Stomach smooth muscle (tissue), 2 donors: ENCODE data around the gene CAPZA1.
A peak's percentile ranks its signal among the peaks of the same experiment; 100 is the strongest.

Source experiments
- H3K27ac ChIP-seq: one replicate; pipeline ENCODE4 v1.7.0; 2013; ENCODE audit warnings: mild to moderate bottlenecking, low read length, inconsistent platforms
- H3K27me3 ChIP-seq, 2 donors: one replicate each; pipeline ENCODE4 v1.7.0; 2013; ENCODE audit warnings: low read length in 2 of 2; ENCODE audit not compliant: insufficient read depth in 2 of 2, control insufficient read depth in 1 of 2
- H3K36me3 ChIP-seq, 2 donors: one replicate each; pipeline ENCODE4 v1.7.0; 2013; ENCODE audit warnings: low read length in 2 of 2; ENCODE audit not compliant: control insufficient read depth in 2 of 2, insufficient read depth in 2 of 2
- H3K4me1 ChIP-seq: one replicate; pipeline ENCODE4 v1.7.0; 2013; ENCODE audit warnings: low read length; ENCODE audit not compliant: control insufficient read depth, insufficient read depth
- H3K4me3 ChIP-seq, 2 donors: one replicate each; pipeline ENCODE4 v1.7.0; 2013; ENCODE audit warnings: low read length in 2 of 2
- H3K9ac ChIP-seq, 2 donors: one replicate each; pipeline ENCODE4 v1.7.0; 2013; ENCODE audit warnings: low read length in 2 of 2, mild to moderate bottlenecking in 1 of 2
- H3K9me3 ChIP-seq, 2 donors: one replicate each; pipeline ENCODE4 v1.7.0; 2013; ENCODE audit warnings: low read length in 2 of 2; ENCODE audit not compliant: control insufficient read depth in 2 of 2
- donor health status: healthy.
- donor health status: Pancreatic carcinoma.

The CAPZA1 gene

GRCh38 chr1:112710586-112710985 lies 91.0 kb downstream of the CAPZA1 start:
- Histone ChIP-seq H3K27me3 (no peaks in the 10 kb centered on the region), H3K9ac (no peak overlapping the region), H3K4me1 (peaks cover 27% of the 10 kb centered on the region), H3K4me3 (no peak overlapping the region), H3K36me3 (no peaks in the 10 kb centered on the region), H3K9me3 (no peaks in the 10 kb centered on the region), H3K27ac (no peak overlapping the region)

DNA sequence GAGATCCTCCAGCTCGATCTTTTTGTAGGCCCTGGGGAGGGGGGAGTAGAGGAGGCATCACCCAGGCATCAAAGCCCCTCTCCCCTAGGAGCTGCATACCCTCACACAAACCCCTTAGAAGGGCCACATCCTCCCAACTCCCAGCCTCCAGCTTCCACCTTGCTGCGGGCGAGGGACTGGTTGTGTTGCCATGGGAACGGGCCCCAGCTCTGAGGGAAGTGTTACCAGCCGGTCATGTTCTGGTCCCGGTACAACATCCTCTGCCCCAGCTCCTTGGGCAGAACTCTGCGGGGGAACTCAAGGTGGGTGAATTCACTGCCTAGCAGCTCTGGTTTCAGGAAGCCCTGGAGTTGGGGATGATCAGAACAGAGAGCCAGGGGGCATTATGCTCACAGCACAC lies 91.4 kb downstream of the CAPZA1 start:
- Histone ChIP-seq H3K9ac (no peak overlapping the region), H3K4me3 (no peak overlapping the region), H3K27ac (no peak overlapping the region), H3K27me3 (no peaks in the 10 kb centered on the region), H3K4me1 (peaks cover 27% of the 10 kb centered on the region), H3K36me3 (no peaks in the 10 kb centered on the region), H3K9me3 (no peaks in the 10 kb centered on the region)

- H3K4me3 ChIP-seq, result no peak overlapping the region
- no peak overlapping the region for H3K27ac ChIP-seq
- no peaks in the 10 kb centered on the region for H3K36me3 ChIP-seq
- peaks cover 27% of the 10 kb centered on the region for H3K4me1 ChIP-seq
- no peak overlapping the region for H3K9ac ChIP-seq
- no peaks in the 10 kb centered on the region for H3K27me3 ChIP-seq
- no peaks in the 10 kb centered on the region for H3K9me3 ChIP-seq
Measured at GRCh38 chr1:112711670-112712069, 92.0 kb downstream of the CAPZA1 start.

GRCh38 chr1:112712191-112712590 lies 92.6 kb downstream of the CAPZA1 start:
- peaks cover 0 to under 1% of the 10 kb centered on the region in 2 donors for H3K27me3 ChIP-seq
- H3K9me3 ChIP-seq, result no peaks in the 10 kb centered on the region
- no peak overlapping the region for H3K4me3 ChIP-seq
- no peak overlapping the region for H3K27ac ChIP-seq
- no peak overlapping the region for H3K9ac ChIP-seq
- H3K36me3 ChIP-seq, result no peaks in the 10 kb centered on the region
- H3K4me1 ChIP-seq, result peaks cover 27% of the 10 kb centered on the region

GRCh38 chr1:112712701-112713128 lies 93.1 kb downstream of the CAPZA1 start:
- Histone ChIP-seq H3K4me1 (peaks cover 23% of the 10 kb centered on the region), H3K4me3 (no peak overlapping the region)

GRCh38 chr1:112713466-112714312 lies 94.1 kb downstream of the CAPZA1 start:
- Histone ChIP-seq H3K9ac (no peak overlapping the region), H3K9me3 (no peaks in the 10 kb centered on the region), H3K4me1 (peaks cover 23% of the 10 kb centered on the region), H3K4me3 (peak overlapping the region; percentile 62 to 83), H3K36me3 (no peaks in the 10 kb centered on the region), H3K27ac (no peak overlapping the region), H3K27me3 (peaks cover 0 to 3% of the 10 kb centered on the region in 2 donors)

More at GRCh38 chr1:112712701-112713128, 93.1 kb downstream of the CAPZA1 start:
- H3K27me3 ChIP-seq, result peaks cover 0 to 3% of the 10 kb centered on the region in 2 donors
- H3K9ac ChIP-seq, result no peak overlapping the region
- H3K27ac ChIP-seq, result no peak overlapping the region
- no peaks in the 10 kb centered on the region for H3K36me3 ChIP-seq
- no peaks in the 10 kb centered on the region for H3K9me3 ChIP-seq

GRCh38 chr1:112714313-112715263 lies 95.0 kb downstream of the CAPZA1 start:
- Histone ChIP-seq H3K27ac (no peak overlapping the region), H3K27me3 (peaks cover 4 to 6% of the 10 kb centered on the region in 2 donors)

DNA sequence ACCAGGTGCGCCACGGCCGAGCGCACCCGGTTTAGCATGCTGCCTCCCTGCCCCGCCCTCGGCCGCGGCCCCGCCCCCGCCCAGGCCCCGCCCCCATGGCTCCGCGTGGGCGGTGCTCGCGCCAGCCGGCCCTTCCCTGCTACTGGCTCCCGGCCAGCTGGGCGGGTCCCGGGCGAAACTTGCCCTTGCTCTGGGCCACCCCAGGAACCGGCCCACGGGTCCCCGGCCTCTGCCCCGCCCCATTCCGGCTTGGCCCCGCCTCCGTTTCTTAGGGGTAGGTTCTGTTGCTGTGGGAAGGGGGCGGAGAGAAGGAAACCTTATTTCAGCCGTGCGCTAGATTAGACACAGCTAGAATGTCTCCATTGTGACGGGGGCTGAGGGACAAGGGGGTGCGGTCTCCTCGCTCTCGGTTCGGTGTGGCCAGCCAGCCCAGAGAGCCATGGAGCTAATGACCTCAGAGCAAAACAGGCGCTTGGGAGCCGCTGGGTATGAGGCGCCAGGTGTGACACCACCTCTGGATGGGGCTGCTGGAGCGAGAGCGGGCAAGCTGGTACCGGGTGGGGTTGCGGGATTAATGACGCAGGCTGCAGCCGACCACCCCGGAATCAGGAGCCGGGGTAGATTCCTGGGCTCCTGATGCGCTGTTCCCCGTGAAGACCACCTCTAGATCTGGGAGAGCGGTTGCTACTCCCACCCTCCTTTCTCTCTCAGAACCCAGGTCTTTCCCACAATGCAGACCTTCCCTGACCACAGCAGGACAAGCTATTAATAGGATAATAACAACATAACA lies 95.8 kb downstream of the CAPZA1 start, which contains the start of gene PPM1J:
Gene PPM1J (minus strand): TSS at position 69 of the 790 bp plus-strand sequence. CDS start 31 bp downstream, at position 38.
- peaks cover 4 to 6% of the 10 kb centered on the region in 2 donors for H3K27me3 ChIP-seq
- H3K9ac ChIP-seq, result peak within 1 kb of the TSS; percentile 47 to 48
- no peak within 1 kb of the TSS for H3K27ac ChIP-seq
- H3K4me3 ChIP-seq, result peak within 1 kb of the TSS; percentile 71 to 83
- peaks cover 28% of the 10 kb centered on the region for H3K4me1 ChIP-seq
- H3K36me3 ChIP-seq, result no peaks in the 10 kb centered on the region
- no peaks in the 10 kb centered on the region for H3K9me3 ChIP-seq

More at GRCh38 chr1:112714313-112715263, 95.0 kb downstream of the CAPZA1 start:
- peaks cover 28% of the 10 kb centered on the region for H3K4me1 ChIP-seq
- H3K9ac ChIP-seq, result peak overlapping the region in 1 of 2 donors; percentile 48
- no peaks in the 10 kb centered on the region for H3K36me3 ChIP-seq
- H3K9me3 ChIP-seq, result no peaks in the 10 kb centered on the region
- H3K4me3 ChIP-seq, result peak overlapping the region; percentile 62 to 83

- no peak overlapping the region for H3K27ac ChIP-seq
- peak overlapping the region; percentile 71 to 83 for H3K4me3 ChIP-seq
- no peaks in the 10 kb centered on the region for H3K9me3 ChIP-seq
- H3K9ac ChIP-seq, result peak overlapping the region; percentile 36 to 47
- H3K27me3 ChIP-seq, result peaks cover 4 to 6% of the 10 kb centered on the region in 2 donors
- peaks cover 28% of the 10 kb centered on the region for H3K4me1 ChIP-seq
- H3K36me3 ChIP-seq, result no peaks in the 10 kb centered on the region
Measured at GRCh38 chr1:112716133-112716720, 96.6 kb downstream of the CAPZA1 start.
